Endothelial cell of umbilical vein (primary cell): ENCODE results near the gene RARS1. TPM values are rescaled to one million over a fixed set of nuclear protein-coding genes. Genes with fewer than 3 reads are reported as not detected.

ENCODE experiments used
- BruUV-seq: library from RNA; stranded (reverse); fragments of 400-500 nt; replicated peaks from 2 replicates; lab custom pipeline; 2021; lab: Mats Ljungman, UMichigan
- CTCF ChIA-PET: fragments of 300-600, 350-600 bp; sonication (Branson Sonifier 250); formaldehyde crosslinking; loops from one replicate; lab custom pipeline; 2021; ENCODE audit warnings: antibody characterized with exemption, inconsistent platforms; lab: Charles Lee
- POLR2A ChIA-PET: fragments of 300-600, 350-600 bp; sonication (Branson Sonifier 250); formaldehyde crosslinking; loops from one replicate; lab custom pipeline; 2021; ENCODE audit warnings: antibody characterized with exemption, inconsistent platforms; lab: Charles Lee
- DNase-seq: peaks from one replicate; pipeline ENCODE4 v3.0.0-alpha.2; 2011; ENCODE audit warnings: low read depth, low spot score
- FAIRE-seq: peaks from 2 replicates; lab custom pipeline; 2011; peaks lifted over from hg19 to GRCh38; lab: Jason Lieb, UNC
- H2AFZ ChIP-seq: 2 replicates; pipeline ENCODE4 v1.6.0; 2012; ENCODE audit warnings: low read depth, low read length, control low read depth, inconsistent platforms
- H3K27ac ChIP-seq: 2 replicates; pipeline ENCODE4 v1.5.1; 2011; ENCODE audit warnings: low read depth, mild to moderate bottlenecking, control low read depth, low read length, moderate library complexity; ENCODE audit not compliant: insufficient read depth
- H3K27me3 ChIP-seq, 2 experiments: 2 replicates each; pipeline versions ENCODE4 v1.6.0 to v1.6.1; 2011; ENCODE audit warnings: low read length in 2 of 2, mixed read lengths in 1 of 2; ENCODE audit not compliant: control insufficient read depth in 2 of 2, insufficient read depth in 2 of 2
- H3K36me3 ChIP-seq, 2 experiments: 2 replicates in 1 of 2; 3 replicates in 1 of 2; pipeline ENCODE4 v1.5.1; 2011; ENCODE audit warnings: low read length in 2 of 2, mild to moderate bottlenecking in 1 of 2, moderate library complexity in 1 of 2; ENCODE audit not compliant: control insufficient read depth in 2 of 2, insufficient read depth in 2 of 2; ENCODE audit errors: extremely low read depth in 1 of 2
- H3K4me1 ChIP-seq: 3 replicates; pipeline ENCODE4 v1.5.1; 2011; ENCODE audit warnings: mild to moderate bottlenecking, low read length; ENCODE audit not compliant: control insufficient read depth, insufficient read depth; ENCODE audit errors: extremely low read depth
- H3K4me2 ChIP-seq: 2 replicates; pipeline ENCODE4 v1.6.1; 2011; ENCODE audit warnings: low read length, control low read depth, mixed read lengths; ENCODE audit not compliant: insufficient read depth
- H3K4me3 ChIP-seq, 3 experiments: fragments of 200-600 bp in 1 of 3; sonication (generic), shearing (Covaris generic) in 1 of 3; replicated peaks in 1 of 3; 2 replicates each; pipeline ENCODE4 v1.5.1; 2011 to 2016; ENCODE audit warnings: control low read depth in 3 of 3, low read length in 3 of 3, mild to moderate bottlenecking in 2 of 3, inconsistent platforms in 1 of 3, low read depth in 1 of 3, moderate library complexity in 1 of 3; ENCODE audit not compliant: insufficient read depth in 1 of 3
- H3K79me2 ChIP-seq: 2 replicates; pipeline ENCODE4 v1.6.0; 2012; ENCODE audit warnings: low read length, inconsistent platforms; ENCODE audit not compliant: control insufficient read depth, insufficient read depth
- H3K9ac ChIP-seq: replicated peaks from 2 replicates; pipeline ENCODE3; 2011; ENCODE audit warnings: low read length, control low read depth; ENCODE audit not compliant: insufficient read depth; ENCODE audit errors: extremely low read depth
- H3K9me1 ChIP-seq: replicated peaks from 3 replicates; pipeline ENCODE4 v1.6.0; 2011; ENCODE audit warnings: mild to moderate bottlenecking, low read length; ENCODE audit not compliant: control insufficient read depth, insufficient read depth; ENCODE audit errors: extremely low read depth
- H3K9me3 ChIP-seq: replicated peaks from 2 replicates; pipeline ENCODE4 v1.5.1; 2012; ENCODE audit warnings: low read length, inconsistent platforms; ENCODE audit not compliant: control insufficient read depth, insufficient read depth
- H4K20me1 ChIP-seq: replicated peaks from 2 replicates; pipeline ENCODE3; 2011; ENCODE audit warnings: mild to moderate bottlenecking, low read length; ENCODE audit not compliant: control insufficient read depth, insufficient read depth; ENCODE audit errors: extremely low read depth
- EZH2 ChIP-seq: IDR thresholded peaks from 2 replicates; pipeline ENCODE4 v1.6.1; 2012; ENCODE audit warnings: borderline replicate concordance, low read depth, mild to moderate bottlenecking, moderate library complexity, low read length, inconsistent platforms; ENCODE audit not compliant: severe bottlenecking
- FOS ChIP-seq: IDR thresholded peaks from 2 replicates; pipeline ENCODE4 v1.6.1; 2011; ENCODE audit warnings: mild to moderate bottlenecking, low read length, moderate library complexity, borderline replicate concordance; ENCODE audit not compliant: insufficient read depth
- GATA2 ChIP-seq: IDR thresholded peaks from 2 replicates; pipeline ENCODE4 v1.7.0; 2011; ENCODE audit warnings: low read depth, mild to moderate bottlenecking, moderate library complexity, mixed read lengths, low read length; ENCODE audit not compliant: insufficient read length, insufficient read depth
- JUN ChIP-seq: IDR thresholded peaks from 2 replicates; pipeline ENCODE4 v1.6.1; 2011; ENCODE audit warnings: borderline replicate concordance, low read depth; ENCODE audit not compliant: insufficient read length, insufficient read depth
- MAX ChIP-seq: IDR thresholded peaks from 2 replicates; pipeline ENCODE4 v1.6.1; 2011; ENCODE audit not compliant: insufficient read depth, insufficient read length
- MYC ChIP-seq: IDR thresholded peaks from one replicate; pipeline ENCODE4 v1.6.1; 2011; ENCODE audit warnings: mild to moderate bottlenecking, low read depth, low read length
- POLR2A ChIP-seq: IDR thresholded peaks from 2 replicates; pipeline ENCODE4 v1.6.1; 2012; ENCODE audit warnings: low read depth, mild to moderate bottlenecking, control low read depth, low read length
- POLR2AphosphoS5 ChIP-seq: IDR thresholded peaks from 2 replicates; pipeline ENCODE4 v1.6.1; 2012; ENCODE audit warnings: low read depth, mild to moderate bottlenecking, control low read depth, low read length, moderate library complexity; ENCODE audit not compliant: insufficient read depth
- dilution Hi-C: fragments of 300-500 bp; cut with MboI; formaldehyde crosslinking; loops from one replicate; pipeline ENCODE4 v1.15.0; 2019; ENCODE audit warnings: low sequenced_read_pairs; ENCODE audit not compliant: extremely low pct_ligation_motif_present
- intact Hi-C: fragments of 100-400 bp; cut with micrococcal nuclease; formaldehyde crosslinking; loops from one replicate; pipeline ENCODE4 v1.10.0; 2022
- polyA plus RNA-seq, 4 experiments: library from polyadenylated mRNA; depleted of rRNA in 3 of 4; stranded (reverse) in 3 of 4; unstranded in 1 of 4; fragments of >200 nt; gene quantifications; 2 replicates each; pipeline versions ENCODE4 v1.2.1 to v1.2.3, GENCODE V29; 2011 to 2012; ENCODE audit warnings: missing spikeins in 1 of 4
- total RNA-seq: library from RNA; stranded (reverse); gene quantifications from 2 replicates; pipeline ENCODE4 v1.2.3, GENCODE V29; 2021

Gene RARS1
- total and polyA plus RNA-seq, 2 donors (not counting 3 experiments of a cell fraction or from before 2014, with no cell fraction given): 28.0 to 104 TPM

- intact Hi-C loops (no loop called here), dilution Hi-C loops (no loop called here)
- H3K9me1 ChIP-seq: no peaks in the 10 kb centered on the region
- ChIA-PET POLR2A (no interaction called here), CTCF (no interaction called here)
- DNase-seq (no peak), FAIRE-seq (no peak)
- H2AFZ ChIP-seq: no peak overlapping the region
- H3K4me1 ChIP-seq: no peaks in the 10 kb centered on the region
- no peaks in the 10 kb centered on the region for H3K9me3 ChIP-seq
- H3K4me2 ChIP-seq: no peak overlapping the region
- H3K27ac ChIP-seq: no peak overlapping the region
- no peak overlapping the region for H3K9ac ChIP-seq
- H3K27me3 ChIP-seq: no peaks in the 10 kb centered on the region
- no TSS peak for BruUV-seq
- no peak overlapping the region for H3K4me3 ChIP-seq
- H3K79me2 ChIP-seq: no peaks in the 10 kb centered on the region
- H4K20me1 ChIP-seq: no peaks in the 10 kb centered on the region
- TF ChIP-seq EZH2 (no peak), POLR2AphosphoS5 (no peak), POLR2A (no peak), FOS (no peak), MAX (no peak)
- no peaks in the 10 kb centered on the region for H3K36me3 ChIP-seq
These were observed 22.1 kb upstream of the RARS1 start for GRCh38 chr5:168464214-168464613.

- no peak overlapping the region for H3K27ac ChIP-seq
- intact Hi-C loops (no loop called here), dilution Hi-C loops (no loop called here)
- no peaks in the 10 kb centered on the region for H3K4me1 ChIP-seq
- TF ChIP-seq POLR2AphosphoS5: no peak
- no peak for TF ChIP-seq MYC
- TF ChIP-seq POLR2A: no peak
- TF ChIP-seq GATA2: no peak
- no peak for TF ChIP-seq EZH2
- no peak for TF ChIP-seq JUN
- no peaks in the 10 kb centered on the region for H3K9me3 ChIP-seq
- no peak for FAIRE-seq
- no peak overlapping the region for H3K4me3 ChIP-seq
- no TSS peak for BruUV-seq
- no peaks in the 10 kb centered on the region for H3K27me3 ChIP-seq
- no peak overlapping the region for H3K9ac ChIP-seq
- ChIA-PET POLR2A (no interaction called here), CTCF (no interaction called here)
- no peaks in the 10 kb centered on the region for H3K36me3 ChIP-seq
- H3K4me2 ChIP-seq: no peak overlapping the region
- H4K20me1 ChIP-seq: no peaks in the 10 kb centered on the region
- DNase-seq: no peak
- no peak overlapping the region for H2AFZ ChIP-seq
- no peaks in the 10 kb centered on the region for H3K9me1 ChIP-seq
- no peaks in the 10 kb centered on the region for H3K79me2 ChIP-seq
These were observed 21.6 kb upstream of the RARS1 start for GRCh38 chr5:168464641-168465040.
